Muscle layer of duodenum (tissue), 2 donors: Measurements from ENCODE around the gene TPSG1.
"Not testable (repeated sequence)": the region's sequence is repeated elsewhere in the genome, so short reads cannot be mapped to it uniquely, and the experiment has no call there.

Experiments used
- H3K27ac ChIP-seq: one replicate; pipeline ENCODE4 v1.7.0; 2013; ENCODE audit warnings: mild to moderate bottlenecking, low read length
- H3K27me3 ChIP-seq: one replicate; pipeline ENCODE4 v1.7.0; 2013; ENCODE audit warnings: low read depth, mild to moderate bottlenecking, control low read depth, low read length
- H3K36me3 ChIP-seq, 2 donors: one replicate each; pipeline ENCODE4 v1.7.0; 2013; ENCODE audit warnings: low read length in 2 of 2, control low read depth in 1 of 2, mild to moderate bottlenecking in 1 of 2; ENCODE audit not compliant: insufficient read depth in 2 of 2, control insufficient read depth in 1 of 2
- H3K4me1 ChIP-seq, 2 donors: one replicate each; pipeline ENCODE4 v1.7.0; 2013; ENCODE audit warnings: low read length in 2 of 2, mild to moderate bottlenecking in 2 of 2, control low read depth in 1 of 2, moderate library complexity in 1 of 2; ENCODE audit not compliant: insufficient read depth in 2 of 2, control insufficient read depth in 1 of 2
- H3K4me3 ChIP-seq, 2 donors: one replicate each; pipeline ENCODE4 v1.7.0; 2013; ENCODE audit warnings: low read length in 2 of 2, low read depth in 1 of 2, mild to moderate bottlenecking in 1 of 2
- H3K9me3 ChIP-seq, 2 donors: one replicate each; pipeline ENCODE4 v1.7.0; 2013; ENCODE audit warnings: low read length in 2 of 2, control low read depth in 1 of 2, mild to moderate bottlenecking in 1 of 2; ENCODE audit not compliant: control insufficient read depth in 1 of 2
- donor health status: healthy.

The TPSG1 gene

DNA sequence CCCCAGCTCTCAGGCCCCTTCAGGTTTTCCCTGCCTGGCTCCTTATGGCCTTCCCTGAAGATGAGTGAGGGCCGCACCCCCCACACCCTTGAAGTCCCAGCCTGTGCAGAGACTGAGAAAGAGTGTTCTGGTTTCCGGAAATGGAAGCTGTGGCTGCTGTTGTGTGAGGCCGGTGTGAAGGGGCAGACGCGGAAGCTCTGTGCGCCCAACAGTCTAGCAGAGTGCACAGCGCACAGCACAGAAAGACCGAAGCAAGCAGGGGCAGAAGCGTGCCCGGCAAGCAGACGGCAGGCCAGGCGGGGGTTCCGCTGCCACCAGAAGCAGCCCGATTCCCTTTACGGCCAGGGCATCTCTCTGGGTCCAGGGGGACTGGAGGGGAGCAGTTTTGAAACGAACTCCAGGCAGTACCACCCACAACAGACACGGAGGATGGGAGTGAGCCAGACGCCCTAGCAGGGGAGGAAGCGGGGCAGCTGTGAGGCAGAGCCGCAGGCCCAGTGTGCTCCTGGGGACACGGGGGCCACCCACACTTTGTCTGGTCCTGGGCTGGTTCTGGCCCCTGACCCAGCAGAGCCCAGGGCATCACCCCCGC lies 16.7 kb downstream of the TPSG1 start:
- H3K36me3 ChIP-seq: peaks cover 0 to 55% of the 10 kb centered on the region in 2 donors
- no peak overlapping the region for H3K27ac ChIP-seq
- no peaks in the 10 kb centered on the region for H3K27me3 ChIP-seq
- H3K4me3 ChIP-seq: no peak overlapping the region
- no peaks in the 10 kb centered on the region for H3K4me1 ChIP-seq
- no peaks in the 10 kb centered on the region for H3K9me3 ChIP-seq

DNA sequence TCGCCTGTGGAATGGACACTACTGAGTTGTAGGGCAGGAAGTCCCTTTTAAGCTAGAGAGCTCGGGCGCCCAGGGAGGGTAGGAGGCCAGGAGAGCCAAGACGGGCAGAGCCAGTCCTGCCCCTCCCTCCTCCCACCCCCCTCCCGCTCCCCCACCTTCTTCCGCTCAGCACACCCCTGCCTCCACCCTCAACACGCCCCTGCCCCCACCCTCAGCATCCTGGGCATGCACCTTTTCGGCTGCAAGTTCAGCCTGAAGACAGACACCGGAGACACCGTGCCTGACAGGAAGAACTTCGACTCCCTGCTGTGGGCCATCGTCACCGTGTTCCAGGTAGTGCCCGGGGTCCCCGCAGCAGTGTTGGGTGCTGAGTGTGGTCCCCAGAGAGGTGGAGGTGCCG lies 18.3 kb downstream of the TPSG1 start:
- no peaks in the 10 kb centered on the region for H3K4me1 ChIP-seq
- H3K27me3 ChIP-seq: no peaks in the 10 kb centered on the region
- no peaks in the 10 kb centered on the region for H3K9me3 ChIP-seq
- no peak overlapping the region for H3K4me3 ChIP-seq
- H3K27ac ChIP-seq: no peak overlapping the region
- peaks cover 0 to 51% of the 10 kb centered on the region in 2 donors for H3K36me3 ChIP-seq

DNA sequence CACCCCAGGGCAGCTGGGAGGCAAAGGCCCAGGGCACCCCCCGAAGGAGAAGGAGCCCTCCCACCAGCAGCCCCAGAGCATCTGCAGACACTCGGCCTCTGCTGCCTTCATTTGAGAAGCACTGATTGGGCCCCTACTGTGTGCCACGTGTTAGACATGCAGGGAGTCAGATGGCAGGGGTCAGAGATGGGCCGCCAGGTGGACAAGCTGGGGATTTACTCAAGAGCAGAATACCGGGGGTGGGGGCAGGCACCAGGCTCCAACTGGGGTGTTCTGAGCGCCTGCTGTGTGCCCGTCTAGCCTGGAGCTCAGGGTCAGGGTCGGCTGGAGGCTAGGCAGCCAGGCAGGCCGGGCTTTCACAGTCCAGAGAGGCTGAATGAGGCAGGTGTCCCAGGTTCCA lies 18.7 kb downstream of the TPSG1 start:
- Histone ChIP-seq H3K4me1 (no peaks in the 10 kb centered on the region), H3K27me3 (no peaks in the 10 kb centered on the region), H3K27ac (no peak overlapping the region), H3K9me3 (no peaks in the 10 kb centered on the region), H3K36me3 (peaks cover 0 to 51% of the 10 kb centered on the region in 2 donors), H3K4me3 (no peak overlapping the region)

DNA sequence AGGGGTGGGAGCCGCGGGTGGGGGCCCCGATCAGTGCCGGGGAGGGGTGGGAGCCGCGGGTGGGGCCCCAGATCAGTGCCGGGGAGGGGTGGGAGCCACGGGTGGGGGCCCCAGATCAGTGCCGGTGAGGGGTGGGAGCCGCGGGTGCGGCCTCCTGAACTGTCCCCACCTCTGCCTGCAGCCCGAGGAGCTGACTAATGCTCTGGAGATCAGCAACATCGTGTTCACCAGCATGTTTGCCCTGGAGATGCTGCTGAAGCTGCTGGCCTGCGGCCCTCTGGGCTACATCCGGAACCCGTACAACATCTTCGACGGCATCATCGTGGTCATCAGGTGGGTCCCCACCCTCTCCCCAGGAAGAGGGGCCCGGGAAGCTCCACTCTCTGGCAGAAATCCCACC lies 20.1 kb downstream of the TPSG1 start:
- H3K4me3 ChIP-seq: no peak overlapping the region
- H3K9me3 ChIP-seq: no peaks in the 10 kb centered on the region
- peaks cover 0 to 50% of the 10 kb centered on the region in 2 donors for H3K36me3 ChIP-seq
- H3K27me3 ChIP-seq: no peaks in the 10 kb centered on the region
- H3K27ac ChIP-seq: no peak overlapping the region
- no peaks in the 10 kb centered on the region for H3K4me1 ChIP-seq

DNA sequence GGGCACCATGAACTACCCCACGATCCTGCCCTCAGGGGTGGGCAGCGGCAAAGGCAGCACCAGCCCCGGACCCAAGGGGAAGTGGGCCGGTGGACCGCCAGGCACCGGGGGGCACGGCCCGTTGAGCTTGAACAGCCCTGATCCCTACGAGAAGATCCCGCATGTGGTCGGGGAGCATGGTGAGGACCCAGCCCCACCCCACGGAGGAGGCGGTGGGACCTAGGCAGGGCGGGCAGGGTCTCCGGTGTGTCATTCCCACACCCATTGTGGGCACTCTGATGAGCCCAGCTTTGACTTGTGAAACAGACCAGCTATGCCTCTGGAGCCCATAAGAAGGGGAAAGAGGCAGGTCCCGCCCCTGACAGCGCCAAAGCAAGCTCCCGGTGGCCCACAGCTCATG lies 22.8 kb downstream of the TPSG1 start:
- no peaks in the 10 kb centered on the region for H3K4me1 ChIP-seq
- H3K36me3 ChIP-seq: peaks cover 0 to 35% of the 10 kb centered on the region in 2 donors
- H3K9me3 ChIP-seq: no peaks in the 10 kb centered on the region
- no peak overlapping the region for H3K4me3 ChIP-seq
- H3K27ac ChIP-seq: no peak overlapping the region
- H3K27me3 ChIP-seq: no peaks in the 10 kb centered on the region

DNA sequence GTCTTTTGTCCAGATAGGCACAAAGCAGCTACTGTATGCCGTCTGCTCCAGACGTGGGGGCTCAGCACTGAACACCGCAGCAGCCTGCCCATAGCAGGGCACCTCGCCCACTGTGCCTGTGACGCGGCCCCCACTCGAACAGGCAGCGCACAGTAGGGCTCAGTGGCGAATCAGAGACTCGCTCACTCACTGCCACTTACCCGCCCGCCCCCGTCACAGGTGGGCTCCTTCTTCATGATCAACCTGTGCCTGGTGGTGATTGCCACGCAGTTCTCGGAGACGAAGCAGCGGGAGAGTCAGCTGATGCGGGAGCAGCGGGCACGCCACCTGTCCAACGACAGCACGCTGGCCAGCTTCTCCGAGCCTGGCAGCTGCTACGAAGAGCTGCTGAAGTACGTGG lies 23.6 kb downstream of the TPSG1 start:
- Histone ChIP-seq H3K27ac (no peak overlapping the region), H3K27me3 (no peaks in the 10 kb centered on the region), H3K36me3 (peaks cover 0 to 33% of the 10 kb centered on the region in 2 donors), H3K4me1 (no peaks in the 10 kb centered on the region), H3K9me3 (no peaks in the 10 kb centered on the region), H3K4me3 (no peak overlapping the region)

DNA sequence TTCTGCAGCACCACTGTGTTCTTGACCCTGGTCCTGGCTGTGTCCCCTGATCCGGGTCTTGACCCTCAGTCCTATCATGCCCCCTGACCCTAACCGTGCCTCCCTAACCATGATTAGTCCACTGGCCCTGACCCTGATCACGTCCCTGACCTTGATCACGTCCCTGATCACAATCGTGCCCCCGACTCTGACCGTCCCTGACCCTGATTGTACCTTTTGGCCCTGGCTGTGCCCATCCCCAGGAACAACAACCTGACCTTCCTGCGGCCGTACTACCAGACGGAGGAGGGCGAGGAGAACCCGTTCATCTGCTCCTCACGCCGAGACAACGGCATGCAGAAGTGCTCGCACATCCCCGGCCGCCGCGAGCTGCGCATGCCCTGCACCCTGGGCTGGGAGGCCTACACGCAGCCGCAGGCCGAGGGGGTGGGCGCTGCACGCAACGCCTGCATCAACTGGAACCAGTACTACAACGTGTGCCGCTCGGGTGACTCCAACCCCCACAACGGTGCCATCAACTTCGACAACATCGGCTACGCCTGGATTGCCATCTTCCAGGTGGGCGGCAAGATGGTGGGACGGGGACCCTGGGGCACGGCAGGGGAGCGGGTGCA lies 24.9 kb downstream of the TPSG1 start:
- H3K36me3 ChIP-seq: peaks cover 0 to 34% of the 10 kb centered on the region in 2 donors
- H3K9me3 ChIP-seq: no peaks in the 10 kb centered on the region
- H3K27ac ChIP-seq: no peak overlapping the region
- H3K4me1 ChIP-seq: no peaks in the 10 kb centered on the region
- H3K4me3 ChIP-seq: no peak overlapping the region
- H3K27me3 ChIP-seq: no peaks in the 10 kb centered on the region

DNA sequence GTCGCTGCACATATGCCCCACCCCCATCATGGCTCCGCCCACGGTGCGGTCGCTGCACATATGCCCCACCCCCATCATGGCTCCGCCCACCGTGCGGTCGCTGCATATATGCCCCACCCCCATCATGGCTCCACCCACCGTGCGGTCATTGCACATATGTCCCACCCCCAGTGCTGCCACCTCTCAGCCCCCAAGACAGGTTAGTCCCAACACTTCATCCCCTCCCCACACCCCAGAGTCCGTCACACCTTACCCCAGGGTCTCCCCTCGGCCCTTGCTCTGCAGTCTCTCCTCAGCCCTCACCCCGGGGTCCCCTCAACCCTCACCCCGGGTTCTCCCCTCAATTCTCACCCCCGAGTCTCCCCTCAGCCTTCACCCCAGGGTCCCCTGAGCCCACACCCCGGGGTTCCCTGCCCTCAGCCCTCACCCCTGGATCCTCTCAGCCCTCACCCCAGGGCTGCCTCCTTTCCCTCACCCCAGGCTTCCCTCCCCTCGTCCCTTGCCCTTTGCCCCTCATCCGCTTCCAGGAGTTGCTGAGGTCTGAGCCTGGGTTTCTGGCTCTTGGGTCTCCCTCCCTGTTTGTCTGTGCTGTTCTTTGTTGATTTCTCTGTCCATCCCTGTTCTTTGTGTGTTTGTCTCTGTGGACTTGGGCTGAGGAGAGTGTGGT lies 25.6 kb downstream of the TPSG1 start:
- H3K4me1 ChIP-seq: peaks cover 0 to 5% of the 10 kb centered on the region in 2 donors
- no peak overlapping the region for H3K27ac ChIP-seq
- H3K9me3 ChIP-seq: no peaks in the 10 kb centered on the region
- H3K27me3 ChIP-seq: no peaks in the 10 kb centered on the region
- H3K4me3 ChIP-seq: no peak overlapping the region
- peaks cover 0 to 34% of the 10 kb centered on the region in 2 donors for H3K36me3 ChIP-seq

DNA sequence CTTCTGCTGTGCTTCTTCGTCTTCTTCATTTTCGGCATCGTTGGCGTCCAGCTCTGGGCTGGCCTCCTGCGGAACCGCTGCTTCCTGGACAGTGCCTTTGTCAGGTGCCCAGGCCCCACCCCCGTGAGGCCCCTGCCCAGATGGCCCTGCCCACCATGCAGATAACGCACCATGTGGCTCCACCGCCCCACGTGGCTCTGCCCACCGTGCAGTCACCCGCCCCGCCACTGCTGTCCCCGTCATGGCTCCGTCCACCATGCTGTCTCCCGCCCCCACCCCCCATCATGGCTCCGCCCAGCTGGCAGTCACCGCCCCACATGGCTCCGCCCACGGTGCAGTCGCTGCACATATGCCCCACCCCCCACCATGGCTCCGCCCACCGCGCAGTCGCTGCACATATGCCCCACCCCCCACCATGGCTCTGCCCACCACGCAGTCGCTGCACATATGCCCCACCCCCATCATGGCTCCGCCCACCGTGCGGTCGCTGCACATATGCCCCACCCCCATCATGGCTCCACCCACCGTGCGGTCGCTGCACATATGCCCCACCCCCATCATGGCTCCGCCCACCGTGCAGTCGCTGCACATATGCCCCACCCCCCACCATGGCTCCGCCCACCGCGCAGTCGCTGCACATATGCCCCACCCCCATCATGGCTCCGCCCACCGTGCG lies 26.3 kb downstream of the TPSG1 start:
- H3K36me3 ChIP-seq: peaks cover 0 to 34% of the 10 kb centered on the region in 2 donors
- H3K4me3 ChIP-seq: not testable (repeated sequence)

DNA sequence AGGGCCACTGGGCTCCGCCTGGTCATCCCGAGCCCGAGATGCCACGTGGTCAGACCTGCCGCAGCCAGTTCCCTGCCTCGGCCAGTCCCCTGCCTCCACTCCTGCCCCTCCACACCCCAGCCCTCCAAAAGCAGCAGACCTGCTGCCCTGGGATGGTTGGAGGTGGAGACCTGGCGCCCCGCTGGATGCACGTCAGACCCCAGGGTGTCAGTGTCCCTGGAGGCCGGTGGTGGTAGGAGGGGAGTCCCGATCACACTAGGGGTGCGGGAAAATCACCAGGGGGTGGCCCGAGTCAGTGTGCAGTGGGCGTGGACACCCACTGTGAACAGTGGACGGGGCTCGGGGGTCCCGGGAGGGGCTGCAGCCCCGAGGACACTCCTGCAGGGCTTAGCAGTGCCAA lies 26.9 kb downstream of the TPSG1 start:
- H3K27ac ChIP-seq: no peak overlapping the region
- H3K36me3 ChIP-seq: peaks cover 0 to 34% of the 10 kb centered on the region in 2 donors

More for the DNA sequence above, 26.3 kb downstream of the TPSG1 start:
- H3K9me3 ChIP-seq, H3K27me3 ChIP-seq, H3K27ac ChIP-seq: not testable (repeated sequence)
- H3K4me1 ChIP-seq: peaks cover 0 to 12% of the 10 kb centered on the region in 2 donors

DNA sequence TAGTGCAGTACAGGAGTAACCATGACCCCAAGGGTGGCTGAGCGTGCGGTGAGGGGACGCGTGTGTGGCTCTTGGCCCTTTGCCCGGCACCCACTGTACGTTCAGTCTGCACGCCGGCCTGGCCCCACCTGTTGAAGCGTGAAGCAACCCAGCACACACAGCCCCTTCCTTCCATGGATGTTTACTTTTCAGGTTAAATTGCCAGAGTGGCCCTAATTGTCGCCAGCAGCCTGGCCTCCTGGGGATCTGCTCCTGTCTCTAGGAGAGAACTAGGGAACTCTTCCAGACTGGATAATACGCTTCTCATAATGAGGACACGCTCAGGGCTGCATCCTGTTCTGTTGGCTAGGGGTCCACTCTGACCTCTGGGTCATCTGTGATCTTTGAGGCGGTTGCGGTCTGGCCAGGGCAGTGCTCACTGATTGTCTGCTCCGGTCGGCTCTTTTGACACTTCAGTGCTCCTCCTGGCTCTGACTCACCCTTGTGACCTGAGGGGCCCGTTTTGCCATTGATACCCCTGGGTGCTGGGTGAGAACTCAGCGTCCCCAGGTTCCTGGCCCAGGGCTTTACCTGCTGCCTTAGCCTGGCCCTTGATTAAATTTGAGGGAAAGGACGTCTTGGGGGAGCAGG lies 27.7 kb downstream of the TPSG1 start:
- H3K9me3 ChIP-seq: no peaks in the 10 kb centered on the region
- H3K36me3 ChIP-seq: peaks cover 0 to 28% of the 10 kb centered on the region in 2 donors
- peaks cover 0 to 26% of the 10 kb centered on the region in 2 donors for H3K4me1 ChIP-seq
- no peaks in the 10 kb centered on the region for H3K27me3 ChIP-seq
- H3K4me3 ChIP-seq: no peak overlapping the region
- H3K27ac ChIP-seq: no peak overlapping the region

More for the DNA sequence above, 26.9 kb downstream of the TPSG1 start:
- H3K9me3 ChIP-seq: no peaks in the 10 kb centered on the region
- no peaks in the 10 kb centered on the region for H3K27me3 ChIP-seq
- no peak overlapping the region for H3K4me3 ChIP-seq
- peaks cover 0 to 18% of the 10 kb centered on the region in 2 donors for H3K4me1 ChIP-seq
